HG03066 (cell line): ENCODE measurements around the gene CEACAM16.
"Not testable (repeated sequence)": the region's sequence is repeated elsewhere in the genome, so short reads cannot be mapped to it uniquely, and the experiment has no call there.

Experiments used
- ATAC-seq: cut with Tn5 transposase; IDR thresholded peaks from one replicate; pipeline ENCODE4 v1.9.1; 2021; ENCODE audit warnings: low read depth; ENCODE audit not compliant: unreplicated experiment

CEACAM16 gene

DNA sequence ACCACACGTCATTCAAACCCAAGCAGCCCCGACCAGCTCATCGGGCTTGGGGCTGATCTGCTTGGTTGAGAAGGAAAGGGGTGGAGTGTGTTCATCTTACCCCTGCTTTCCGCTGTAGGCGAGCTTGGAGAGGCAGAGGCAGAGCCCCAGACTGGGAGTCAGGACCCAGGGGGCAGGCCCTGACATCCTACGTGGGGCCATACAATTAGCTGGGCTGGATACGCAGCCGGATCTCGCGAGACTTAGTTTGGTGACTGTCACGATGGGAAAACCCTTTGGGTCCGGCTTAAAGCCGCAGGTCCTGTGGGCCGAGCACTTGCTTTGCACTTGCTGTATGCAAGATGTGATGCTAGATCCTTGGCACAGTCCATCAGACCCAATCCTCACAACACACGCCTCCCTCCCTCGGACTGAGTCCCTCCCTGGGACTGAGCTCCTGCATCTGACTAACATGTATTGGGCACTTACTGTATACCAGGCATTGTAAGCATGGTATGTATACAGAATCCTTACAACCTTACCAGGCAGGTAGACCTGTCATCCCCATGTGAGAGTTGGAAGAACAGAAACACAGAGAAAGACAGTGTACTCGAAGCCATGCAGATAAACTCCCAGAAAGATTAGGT lies 3.7 kb downstream of the CEACAM16 start:
- no peak for ATAC-seq

DNA sequence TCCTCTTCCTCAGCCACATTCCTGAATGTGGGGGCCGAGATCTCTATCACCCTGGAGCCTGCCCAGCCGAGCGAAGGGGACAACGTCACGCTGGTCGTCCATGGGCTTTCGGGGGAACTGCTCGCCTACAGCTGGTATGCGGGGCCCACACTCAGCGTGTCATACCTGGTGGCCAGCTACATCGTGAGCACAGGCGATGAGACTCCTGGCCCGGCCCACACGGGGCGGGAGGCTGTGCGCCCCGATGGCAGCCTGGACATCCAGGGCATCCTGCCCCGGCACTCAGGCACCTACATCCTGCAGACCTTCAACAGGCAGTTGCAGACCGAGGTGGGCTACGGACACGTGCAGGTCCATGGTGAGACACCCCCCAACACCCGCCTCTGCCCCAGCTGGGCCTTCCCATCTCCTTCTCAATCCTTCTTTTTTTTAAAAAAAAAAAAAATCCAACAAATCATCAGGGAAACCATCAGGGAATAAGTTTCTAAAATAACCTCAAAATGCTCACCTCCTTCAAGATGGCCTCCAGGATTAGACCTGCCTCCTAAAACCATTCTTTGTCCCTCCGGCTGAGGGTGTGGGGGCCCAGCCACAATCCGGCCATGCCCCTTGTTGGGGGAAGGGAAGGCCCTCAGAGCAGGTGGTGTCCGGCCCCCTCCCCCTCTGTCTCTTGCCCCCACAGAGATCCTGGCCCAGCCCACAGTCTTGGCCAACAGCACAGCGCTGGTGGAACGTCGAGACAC lies 4.6 kb downstream of the CEACAM16 start:
- ATAC-seq, result no peak

DNA sequence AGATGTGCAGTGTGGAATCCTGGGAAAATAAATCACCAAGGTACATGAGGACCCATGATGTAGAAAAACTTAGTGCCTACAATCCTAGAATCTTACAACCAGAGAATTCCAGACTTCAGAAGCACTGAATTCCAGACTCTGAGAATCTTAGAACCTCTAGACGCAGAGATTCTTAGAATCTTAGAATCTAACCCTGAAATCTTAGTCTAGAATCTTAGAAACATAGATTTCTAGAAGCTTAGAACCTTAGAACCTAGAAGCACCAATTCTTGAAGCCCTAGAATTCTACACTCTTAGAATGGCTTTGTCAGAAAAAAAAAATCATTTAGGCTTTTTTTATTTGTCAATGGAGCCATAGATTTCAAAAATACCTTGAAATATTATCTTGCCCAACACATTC lies 6.0 kb downstream of the CEACAM16 start:
- no peak for ATAC-seq

DNA sequence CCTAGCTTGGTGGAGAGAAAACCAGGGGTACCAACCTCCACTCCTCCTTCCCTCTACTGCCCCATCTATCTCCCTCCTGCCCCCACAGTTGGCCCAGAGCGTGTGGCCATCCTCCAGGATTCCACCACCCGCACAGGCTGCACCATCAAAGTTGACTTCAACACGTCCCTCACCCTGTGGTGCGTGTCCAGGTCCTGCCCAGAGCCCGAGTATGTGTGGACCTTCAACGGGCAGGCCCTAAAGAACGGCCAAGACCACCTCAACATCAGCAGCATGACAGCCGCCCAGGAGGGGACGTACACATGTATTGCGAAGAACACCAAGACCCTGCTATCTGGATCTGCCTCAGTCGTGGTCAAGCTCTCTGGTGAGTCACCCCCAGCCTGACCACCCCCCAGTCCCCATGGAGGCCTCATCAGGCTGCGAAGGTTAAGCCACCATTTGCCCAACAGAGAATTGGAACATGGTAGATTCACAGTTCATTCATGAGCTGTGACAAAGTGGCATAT lies 6.6 kb downstream of the CEACAM16 start:
- no peak for ATAC-seq

DNA sequence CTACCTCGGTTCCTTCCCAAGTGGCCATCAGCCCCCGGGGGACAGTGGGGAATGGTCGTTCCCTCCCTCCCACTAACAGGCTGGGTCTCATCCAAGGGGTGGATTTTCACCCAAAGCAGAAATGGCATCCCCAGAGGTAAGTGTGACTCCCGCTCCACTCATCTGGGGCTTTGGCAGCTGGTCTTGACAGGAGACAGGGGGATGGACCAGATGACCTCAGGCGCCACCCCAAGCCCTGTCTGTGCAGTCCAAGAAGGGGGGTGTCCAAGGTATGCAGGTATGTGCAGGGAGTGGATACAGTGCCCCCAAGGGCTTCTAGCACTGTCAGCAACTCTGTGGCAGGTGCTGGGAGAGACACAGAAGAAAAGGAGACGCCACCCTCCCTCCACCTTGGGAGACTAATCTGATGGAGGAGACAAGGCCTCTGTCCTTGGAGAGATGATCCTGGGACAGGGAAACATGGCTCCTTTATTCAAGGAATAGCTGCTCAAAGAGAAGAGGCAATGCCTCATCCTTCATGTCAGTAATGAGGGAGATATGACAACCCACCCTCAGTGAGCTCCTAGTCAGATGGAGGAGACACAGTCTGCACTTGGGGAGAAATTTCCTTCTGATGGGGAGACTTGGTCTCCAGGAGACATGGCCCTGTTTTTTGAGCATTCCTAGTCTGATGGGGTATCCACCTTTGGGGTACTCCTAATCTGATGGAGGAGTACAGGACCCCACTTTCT lies 7.7 kb downstream of the CEACAM16 start:
- no peak for ATAC-seq

DNA sequence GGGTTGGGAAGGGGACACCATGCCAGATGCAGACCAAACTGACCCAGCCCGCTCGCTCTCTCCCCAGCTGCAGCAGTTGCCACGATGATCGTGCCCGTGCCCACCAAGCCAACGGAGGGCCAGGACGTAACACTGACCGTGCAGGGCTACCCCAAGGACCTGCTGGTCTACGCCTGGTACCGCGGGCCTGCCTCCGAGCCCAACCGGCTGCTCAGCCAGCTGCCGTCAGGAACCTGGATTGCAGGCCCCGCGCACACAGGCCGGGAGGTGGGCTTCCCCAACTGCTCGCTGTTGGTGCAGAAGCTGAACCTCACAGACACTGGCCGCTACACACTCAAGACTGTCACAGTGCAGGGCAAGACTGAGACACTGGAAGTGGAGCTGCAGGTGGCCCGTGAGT lies 8.8 kb downstream of the CEACAM16 start:
- no peak for ATAC-seq

DNA sequence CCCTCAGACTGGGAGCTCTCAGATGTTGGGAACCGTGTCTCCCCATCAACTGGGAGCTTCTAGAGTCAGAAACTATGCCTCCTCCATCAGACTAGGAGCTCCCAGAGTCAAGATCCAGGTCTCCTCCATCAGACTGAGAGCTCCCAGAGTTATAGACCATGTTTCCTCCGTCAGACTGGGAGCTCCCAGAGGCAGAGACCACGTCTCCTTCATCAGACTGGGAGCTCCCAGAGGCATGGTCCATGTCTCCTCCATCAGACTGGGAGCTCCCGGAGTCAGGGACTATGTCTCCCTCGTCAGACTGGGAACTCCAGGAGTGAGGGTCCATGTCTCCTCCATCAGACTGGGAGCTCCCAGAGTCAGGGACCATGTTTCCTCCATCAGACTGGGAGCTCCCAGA lies 10.0 kb downstream of the CEACAM16 start:
- ATAC-seq, result no peak

DNA sequence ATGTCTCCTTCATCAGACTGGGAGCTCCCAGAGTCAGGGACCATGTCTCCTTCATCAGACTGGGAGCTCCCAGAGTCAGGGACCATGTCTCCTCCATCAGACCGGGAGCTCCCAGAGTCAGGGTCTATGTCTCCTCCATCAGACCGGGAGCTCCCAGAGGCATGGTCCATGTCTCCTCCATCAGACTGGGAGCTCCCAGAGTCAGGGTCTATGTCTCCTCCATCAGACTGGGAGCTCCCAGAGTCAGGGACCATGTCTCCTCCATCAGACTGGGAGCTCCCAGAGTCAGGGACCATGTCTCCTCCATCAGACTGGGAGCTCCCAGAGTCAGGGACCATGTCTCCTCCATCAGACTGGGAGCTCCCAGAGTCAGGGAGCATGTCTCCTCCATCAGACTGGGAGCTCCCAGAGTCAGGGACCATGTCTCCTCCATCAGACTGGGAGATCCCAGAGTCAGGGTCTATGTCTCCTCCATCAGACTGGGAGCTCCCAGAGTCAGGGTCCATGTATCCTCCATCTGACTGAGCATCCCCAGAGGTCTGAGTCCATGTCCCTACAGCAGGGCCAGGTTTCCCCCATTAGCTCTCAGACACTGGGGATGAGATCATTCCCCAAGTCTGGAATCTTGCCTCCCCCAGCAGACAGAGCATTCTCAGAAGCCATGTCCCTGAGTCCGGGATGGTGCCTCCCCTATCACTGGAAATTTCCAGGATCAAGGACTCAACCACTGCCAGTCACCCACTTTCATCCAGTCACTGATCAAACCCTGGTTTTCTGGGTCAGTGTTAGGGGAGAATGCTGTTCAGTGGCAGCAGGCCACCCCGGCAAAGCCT lies 10.7 kb downstream of the CEACAM16 start:
- not testable (repeated sequence) for ATAC-seq

DNA sequence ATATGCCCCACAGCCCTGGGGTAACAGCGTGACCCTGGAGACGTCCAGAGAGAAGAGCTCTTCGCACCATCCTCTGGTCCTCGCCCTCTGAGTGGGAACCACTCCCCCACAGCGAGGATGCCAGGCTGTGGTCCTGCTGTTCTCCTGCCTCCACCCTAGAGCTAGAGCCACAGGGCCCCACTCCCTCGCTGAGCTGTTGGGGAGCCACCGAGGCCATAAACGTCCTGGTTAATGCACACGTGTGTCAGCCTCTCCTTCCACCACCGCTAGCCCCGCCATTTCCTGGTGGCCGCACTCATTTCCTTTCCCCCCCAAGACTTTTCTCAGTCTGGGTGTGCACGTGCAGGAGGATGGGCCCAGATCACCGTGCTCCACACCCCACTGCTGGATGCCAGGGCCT lies 11.5 kb downstream of the CEACAM16 start:
- no peak for ATAC-seq

DNA sequence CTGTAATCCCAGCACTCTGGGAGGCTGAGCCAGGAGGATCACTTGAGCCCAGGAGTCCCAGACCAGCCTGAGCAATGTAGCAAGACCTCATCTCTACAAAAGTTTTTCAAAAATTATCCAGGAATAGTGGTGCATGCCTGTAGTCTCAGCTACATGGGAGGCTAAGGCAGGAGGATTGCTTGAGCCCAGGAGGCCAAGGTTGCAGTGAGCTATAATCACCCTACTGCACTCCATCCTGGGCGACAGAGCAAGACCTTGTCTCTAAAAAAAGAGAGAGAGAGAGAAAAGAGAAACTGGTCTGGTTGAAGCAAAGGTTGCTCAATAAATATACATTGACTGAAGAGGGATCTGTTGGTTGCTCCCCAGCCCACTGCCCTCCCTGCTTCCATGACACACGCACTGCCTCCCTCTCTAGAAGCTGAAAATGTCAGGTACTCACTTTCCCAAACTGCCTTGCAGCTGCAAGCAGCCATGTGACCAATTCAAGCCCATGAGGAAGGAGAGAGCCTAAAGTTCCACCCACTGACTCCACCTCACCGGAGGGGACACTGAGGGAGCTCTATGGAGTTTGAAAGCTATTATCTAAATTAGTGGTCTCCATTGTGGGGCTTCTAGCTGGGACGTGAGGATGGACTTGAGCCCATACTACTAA lies 14.0 kb downstream of the CEACAM16 start:
- no peak for ATAC-seq

DNA sequence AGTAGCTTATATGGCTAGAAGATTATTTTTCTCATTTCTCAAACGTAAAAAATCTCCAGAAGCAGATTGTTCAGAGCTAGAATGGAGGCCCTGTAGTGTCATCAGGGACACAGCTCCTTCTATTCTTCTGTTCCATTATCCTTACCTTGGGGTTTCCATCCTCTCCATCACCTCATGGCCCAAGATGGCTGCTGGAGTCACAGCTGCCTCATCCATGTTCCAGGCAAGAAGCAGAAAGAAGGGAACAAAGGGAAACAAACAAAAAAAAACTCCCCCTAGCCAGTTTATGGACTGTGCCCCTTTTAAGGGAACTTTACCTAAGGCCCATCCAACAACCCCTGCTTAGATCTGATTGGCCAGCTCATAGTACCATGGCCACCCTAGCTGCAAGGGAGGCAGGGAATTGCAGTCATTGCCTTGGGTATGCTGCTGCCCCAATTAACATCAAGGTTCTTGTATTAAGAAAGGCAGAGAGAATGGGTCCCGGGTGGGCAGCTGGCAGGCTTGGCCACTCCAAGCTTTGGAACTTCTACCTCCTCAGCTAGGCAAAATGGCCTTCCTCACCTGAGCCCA lies 15.7 kb downstream of the CEACAM16 start:
- ATAC-seq, result no peak

DNA sequence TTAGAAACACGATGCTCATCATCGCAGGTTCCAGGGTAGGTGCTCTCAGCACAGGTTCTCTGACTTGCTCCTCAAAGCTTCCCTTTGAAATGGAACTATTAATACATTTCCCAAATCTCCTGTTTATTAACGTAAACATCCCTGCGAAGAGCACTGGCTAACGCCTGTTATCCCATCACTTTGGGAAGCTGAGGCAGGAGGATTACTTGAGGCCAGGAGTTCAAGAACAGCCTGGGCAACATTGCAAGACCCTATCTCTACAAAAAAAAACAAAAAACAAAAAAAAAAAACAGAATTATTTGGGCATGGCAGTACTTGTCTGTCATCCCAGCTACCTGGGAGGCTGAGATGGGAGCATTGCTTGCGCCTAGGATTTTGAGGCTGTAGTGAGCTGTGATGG lies 18.7 kb downstream of the CEACAM16 start:
- ATAC-seq, result no peak

DNA sequence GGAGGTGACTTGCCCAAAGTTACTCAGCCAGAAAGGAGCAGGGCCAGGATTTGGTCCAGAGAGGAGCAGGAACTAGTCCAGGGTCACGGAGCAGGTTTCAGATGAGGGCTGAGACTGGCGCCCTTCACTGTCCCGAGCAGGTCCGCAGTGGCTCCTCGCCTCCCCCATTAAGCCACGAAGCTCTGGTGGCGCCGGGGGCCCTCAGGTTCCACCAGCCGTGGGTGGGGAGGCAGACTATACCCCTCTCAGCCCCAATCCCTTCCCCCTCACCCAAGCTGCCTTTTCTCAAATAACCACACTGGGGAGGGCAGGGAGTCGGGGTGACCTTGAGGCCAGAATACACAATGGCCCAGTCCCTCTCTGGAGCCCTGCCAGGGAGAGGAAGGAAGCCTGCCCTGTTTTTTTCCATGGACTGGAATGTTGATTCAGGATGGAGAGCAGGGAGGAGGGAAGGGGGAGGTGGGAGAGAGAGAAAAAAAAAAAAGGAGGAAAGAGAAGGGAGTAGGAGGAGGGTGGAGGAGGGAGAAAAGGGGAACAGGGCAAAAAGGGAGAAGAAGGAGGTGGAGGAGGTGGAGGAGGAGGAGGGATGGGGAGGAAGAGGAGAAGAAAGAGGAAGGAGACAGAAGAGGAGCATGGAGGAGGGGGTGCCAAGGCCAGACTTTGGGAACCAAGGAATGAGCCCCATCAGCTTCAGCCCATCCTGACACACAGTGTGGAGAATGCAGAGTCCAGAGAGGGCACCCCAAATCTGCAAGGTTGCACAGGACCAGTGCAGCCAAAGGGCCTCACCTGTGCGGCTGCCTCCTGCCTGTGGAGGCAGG lies 19.7 kb downstream of the CEACAM16 start:
- ATAC-seq, result no peak

DNA sequence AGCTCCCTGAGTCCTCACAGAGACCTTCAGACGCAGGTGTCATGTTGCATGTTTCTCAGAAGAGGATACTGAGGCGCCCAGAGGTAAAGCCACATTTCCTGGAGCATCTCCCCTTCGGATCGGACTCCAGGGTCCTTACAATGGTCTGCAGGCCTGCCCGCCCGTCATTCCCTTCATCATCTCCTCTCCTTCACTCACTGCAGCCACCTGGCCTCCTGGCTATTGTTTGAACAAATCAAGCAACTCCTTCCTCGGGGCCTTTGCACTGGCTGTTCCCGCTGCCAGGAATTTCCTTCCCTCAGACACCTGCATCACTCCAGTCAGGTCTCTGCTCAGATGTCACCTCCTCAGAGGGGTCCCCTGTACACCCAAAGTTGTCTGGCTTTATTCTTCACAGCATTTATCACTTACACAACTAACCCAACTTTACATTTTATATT lies 20.3 kb downstream of the CEACAM16 start:
- no peak for ATAC-seq

DNA sequence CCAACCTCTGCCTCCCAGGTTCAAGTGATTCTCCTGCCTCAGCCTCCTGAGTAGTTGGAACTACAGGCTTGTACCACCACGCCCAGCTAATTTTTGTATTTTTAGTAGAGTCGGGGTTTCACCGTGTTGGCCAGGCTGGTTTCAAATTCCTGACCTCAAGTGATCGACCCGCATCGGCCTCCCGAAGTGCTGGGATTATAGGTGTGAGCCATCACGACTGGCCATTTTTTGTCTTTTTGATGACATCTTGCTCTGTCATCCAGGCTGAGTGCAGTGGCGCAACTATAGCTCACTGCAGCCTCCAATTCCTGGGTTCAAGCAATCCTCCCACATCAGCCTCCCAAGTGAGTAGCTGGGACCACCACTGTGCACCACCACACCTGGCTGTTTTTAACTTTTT lies 21.4 kb downstream of the CEACAM16 start:
- ATAC-seq, result not testable (repeated sequence)

DNA sequence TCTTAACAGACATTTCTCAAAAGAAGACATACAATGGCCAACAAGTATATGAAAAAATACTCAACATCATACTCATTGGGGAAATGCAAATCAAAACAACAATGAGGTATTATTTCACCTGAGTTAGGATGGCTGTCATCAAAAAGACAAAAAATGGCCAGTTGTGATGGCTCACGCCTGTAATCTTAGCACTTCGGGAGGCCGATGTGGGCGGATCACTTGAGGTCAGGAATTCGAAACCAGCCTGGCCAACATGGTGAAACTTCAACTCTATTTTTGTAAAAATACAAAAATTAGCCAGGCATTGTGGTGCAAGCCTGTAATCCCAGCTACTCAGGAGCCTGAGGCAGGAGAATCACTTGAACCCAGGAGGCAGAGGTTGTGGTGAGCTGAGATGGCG lies 22.0 kb downstream of the CEACAM16 start:
- ATAC-seq, result no peak

DNA sequence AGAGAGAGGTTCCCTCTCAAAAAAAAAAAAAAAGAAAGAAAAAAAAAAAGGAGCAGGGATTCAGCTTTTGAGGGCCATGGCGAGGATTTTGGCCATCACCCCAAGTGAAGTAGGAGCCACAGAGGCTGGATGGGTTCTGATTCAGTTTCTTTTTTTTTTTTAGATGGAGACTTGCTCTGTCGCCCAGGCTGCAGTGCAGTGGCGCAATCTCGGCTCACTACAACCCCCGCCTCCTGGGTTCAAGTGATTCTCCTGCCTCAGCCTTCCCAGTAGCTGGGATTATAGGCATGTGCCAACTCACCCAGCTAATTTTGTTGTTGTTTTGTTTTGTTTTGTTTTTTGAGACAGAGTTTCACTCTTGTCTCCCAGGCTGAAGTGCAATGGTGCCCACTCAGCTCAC lies 22.4 kb downstream of the CEACAM16 start:
- ATAC-seq, result not testable (repeated sequence)

DNA sequence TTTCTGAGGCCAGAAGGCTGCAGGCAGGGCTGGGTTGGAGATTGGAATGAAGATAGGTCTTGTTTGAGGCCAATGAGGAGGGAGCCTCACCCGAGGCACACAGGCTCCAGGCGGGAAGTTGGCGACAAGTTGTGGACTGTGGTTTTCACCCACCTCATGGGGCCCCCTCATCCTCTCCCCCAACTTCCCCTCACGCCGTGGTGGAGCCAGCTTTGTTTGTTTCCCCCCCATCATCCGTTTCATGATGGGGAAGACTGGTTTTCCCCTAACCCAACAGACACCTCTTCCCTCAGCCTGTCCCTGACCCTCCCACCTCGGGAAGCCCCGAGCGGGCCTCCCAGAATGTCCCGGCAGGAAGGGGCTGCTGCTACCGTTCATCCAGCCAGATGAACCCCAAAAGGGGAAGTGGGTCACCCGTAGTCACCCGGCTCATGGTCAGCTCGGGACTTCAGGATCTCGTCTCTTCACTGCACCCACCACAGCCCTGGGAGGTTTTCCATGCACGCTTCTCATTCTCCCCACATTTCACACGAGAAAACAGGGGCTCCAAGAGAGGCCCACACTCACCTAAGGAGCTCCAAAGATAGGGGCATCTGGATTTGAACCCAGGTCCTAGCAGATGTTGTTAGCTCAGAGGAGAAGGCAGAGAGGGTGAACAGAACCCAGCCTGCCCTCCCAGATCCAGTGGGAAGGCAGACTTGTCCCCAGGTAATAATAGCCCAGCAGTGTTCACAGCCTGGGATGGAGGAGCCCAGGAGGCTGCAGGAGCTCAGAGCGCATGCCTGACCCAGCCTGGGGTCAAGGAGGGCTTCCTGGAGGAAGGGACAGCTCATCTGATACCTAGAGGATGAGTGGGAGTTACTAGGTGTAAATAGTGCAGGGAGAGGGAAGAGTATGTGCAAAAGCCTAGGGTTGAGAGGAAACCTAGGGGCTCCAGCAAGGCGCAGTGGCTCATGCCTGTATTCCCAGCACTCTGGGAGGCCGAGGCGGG lies 23.5 kb downstream of the CEACAM16 start:
- ATAC-seq, result no peak
